ENCODE measurements around the gene S100A3. TPM values are rescaled to one million over a fixed set of nuclear protein-coding genes. Genes with fewer than 3 reads are reported as not detected.

Gene S100A3
- total and polyA plus RNA-seq, 2 of the 13 experiments (the other 11 are each of a cell fraction or from before 2014, with no cell fraction given), result 2.5 to 4.5 TPM

DNA sequence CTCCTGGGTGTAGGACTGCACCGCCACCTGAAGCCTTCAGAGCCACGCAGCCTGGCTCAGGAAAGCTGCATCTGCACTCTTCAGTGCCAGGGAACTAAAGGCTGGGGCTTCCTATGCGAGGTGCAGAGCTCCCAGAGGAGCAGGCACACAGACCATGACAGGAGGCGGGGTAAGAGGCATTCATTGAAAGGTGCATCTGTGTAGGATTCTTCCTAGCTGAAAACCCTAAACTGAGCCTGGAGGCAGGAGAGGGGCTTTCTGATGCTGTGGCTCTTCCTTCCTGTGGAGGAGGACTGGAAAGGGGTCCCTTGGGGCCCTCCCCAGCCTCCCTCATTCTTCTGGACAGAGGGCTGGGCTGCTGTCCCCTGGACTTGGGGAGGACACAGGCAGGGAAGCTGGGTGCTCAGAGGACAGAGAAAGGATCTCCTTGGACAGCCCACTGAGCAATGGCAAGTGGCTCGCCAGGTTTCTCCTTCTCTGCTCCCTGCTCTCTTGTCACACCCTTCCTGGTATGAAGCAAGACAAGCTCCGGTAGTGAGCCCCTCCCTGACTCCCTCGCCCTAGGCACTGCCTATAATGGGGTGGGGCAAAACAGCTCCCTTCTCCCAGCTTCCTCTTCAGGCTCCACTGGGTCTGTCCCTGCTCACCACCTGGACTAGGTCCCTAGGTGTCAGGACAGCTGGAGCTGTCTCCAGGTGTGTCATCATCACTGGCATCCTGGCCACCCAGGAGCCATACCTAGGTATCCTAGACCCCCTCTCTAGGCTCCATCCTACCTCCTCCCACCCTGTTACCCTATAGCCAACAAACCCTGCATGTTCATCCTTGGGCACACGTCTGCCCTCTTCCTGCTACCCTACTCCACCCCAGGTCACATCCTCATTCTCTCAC lies 33.3 kb downstream of the S100A3 start (continued):
- TF ChIP-seq, protein P1, sequence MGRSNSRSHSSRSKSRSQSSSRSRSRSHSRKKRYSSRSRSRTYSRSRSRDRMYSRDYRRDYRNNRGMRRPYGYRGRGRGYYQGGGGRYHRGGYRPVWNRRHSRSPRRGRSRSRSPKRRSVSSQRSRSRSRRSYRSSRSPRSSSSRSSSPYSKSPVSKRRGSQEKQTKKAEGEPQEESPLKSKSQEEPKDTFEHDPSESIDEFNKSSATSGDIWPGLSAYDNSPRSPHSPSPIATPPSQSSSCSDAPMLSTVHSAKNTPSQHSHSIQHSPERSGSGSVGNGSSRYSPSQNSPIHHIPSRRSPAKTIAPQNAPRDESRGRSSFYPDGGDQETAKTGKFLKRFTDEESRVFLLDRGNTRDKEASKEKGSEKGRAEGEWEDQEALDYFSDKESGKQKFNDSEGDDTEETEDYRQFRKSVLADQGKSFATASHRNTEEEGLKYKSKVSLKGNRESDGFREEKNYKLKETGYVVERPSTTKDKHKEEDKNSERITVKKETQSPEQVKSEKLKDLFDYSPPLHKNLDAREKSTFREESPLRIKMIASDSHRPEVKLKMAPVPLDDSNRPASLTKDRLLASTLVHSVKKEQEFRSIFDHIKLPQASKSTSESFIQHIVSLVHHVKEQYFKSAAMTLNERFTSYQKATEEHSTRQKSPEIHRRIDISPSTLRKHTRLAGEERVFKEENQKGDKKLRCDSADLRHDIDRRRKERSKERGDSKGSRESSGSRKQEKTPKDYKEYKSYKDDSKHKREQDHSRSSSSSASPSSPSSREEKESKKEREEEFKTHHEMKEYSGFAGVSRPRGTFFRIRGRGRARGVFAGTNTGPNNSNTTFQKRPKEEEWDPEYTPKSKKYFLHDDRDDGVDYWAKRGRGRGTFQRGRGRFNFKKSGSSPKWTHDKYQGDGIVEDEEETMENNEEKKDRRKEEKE (IDR thresholded peaks at IDR 0.05), result no peak
- no peak for TF ChIP-seq ZFP36 (IDR thresholded peaks at IDR 0.05; ENCODE audit: borderline replicate concordance, low read depth, low read length, partially characterized antibody)
- no peak for TF ChIP-seq ZNF766 (CRISPR knock-in tag; IDR thresholded peaks at IDR 0.05; ENCODE audit: borderline replicate concordance)
- TF ChIP-seq, protein P2, sequence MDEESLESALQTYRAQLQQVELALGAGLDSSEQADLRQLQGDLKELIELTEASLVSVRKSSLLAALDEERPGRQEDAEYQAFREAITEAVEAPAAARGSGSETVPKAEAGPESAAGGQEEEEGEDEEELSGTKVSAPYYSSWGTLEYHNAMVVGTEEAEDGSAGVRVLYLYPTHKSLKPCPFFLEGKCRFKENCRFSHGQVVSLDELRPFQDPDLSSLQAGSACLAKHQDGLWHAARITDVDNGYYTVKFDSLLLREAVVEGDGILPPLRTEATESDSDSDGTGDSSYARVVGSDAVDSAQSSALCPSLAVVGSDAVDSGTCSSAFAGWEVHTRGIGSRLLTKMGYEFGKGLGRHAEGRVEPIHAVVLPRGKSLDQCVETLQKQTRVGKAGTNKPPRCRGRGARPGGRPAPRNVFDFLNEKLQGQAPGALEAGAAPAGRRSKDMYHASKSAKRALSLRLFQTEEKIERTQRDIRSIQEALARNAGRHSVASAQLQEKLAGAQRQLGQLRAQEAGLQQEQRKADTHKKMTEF (CRISPR knock-in tag; IDR thresholded peaks at IDR 0.05), result no peak
- TF ChIP-seq POLR2G (IDR thresholded peaks at IDR 0.05; ENCODE audit: low read depth, low read length), result no peak
- TF ChIP-seq, protein P3, sequence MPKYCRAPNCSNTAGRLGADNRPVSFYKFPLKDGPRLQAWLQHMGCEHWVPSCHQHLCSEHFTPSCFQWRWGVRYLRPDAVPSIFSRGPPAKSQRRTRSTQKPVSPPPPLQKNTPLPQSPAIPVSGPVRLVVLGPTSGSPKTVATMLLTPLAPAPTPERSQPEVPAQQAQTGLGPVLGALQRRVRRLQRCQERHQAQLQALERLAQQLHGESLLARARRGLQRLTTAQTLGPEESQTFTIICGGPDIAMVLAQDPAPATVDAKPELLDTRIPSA (CRISPR knock-in tag; IDR thresholded peaks at IDR 0.05; ENCODE audit: borderline replicate concordance), result no peak
- TF ChIP-seq, protein P4, sequence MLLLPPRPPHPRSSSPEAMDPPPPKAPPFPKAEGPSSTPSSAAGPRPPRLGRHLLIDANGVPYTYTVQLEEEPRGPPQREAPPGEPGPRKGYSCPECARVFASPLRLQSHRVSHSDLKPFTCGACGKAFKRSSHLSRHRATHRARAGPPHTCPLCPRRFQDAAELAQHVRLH (CRISPR knock-in tag; IDR thresholded peaks at IDR 0.05; ENCODE audit: borderline replicate concordance, low read depth), result no peak

Data from HepG2 (cell line).